GM13976 (cell line): ENCODE results near the gene CANX.

ENCODE experiments used
- DNase-seq: peaks from one replicate; pipeline ENCODE4 v3.0.0; 2012; ENCODE audit warnings: low spot score
- CTCF ChIP-seq: IDR thresholded peaks from 2 replicates; pipeline ENCODE4 v1.5.1; 2012; ENCODE audit warnings: borderline replicate concordance, mild to moderate bottlenecking; ENCODE audit not compliant: insufficient read depth; ENCODE audit errors: extremely low read depth, missing control alignments, control extremely low read depth
- in situ Hi-C: fragments of 300-500 bp; cut with MboI; formaldehyde crosslinking; loops from one replicate; pipeline ENCODE4 v1.12.0; 2022; ENCODE audit warnings: low sequenced_read_pairs, mixed read lengths, inconsistent platforms; ENCODE audit not compliant: unreplicated experiment

The CANX gene

GRCh38 chr5:179762079-179762780 lies 63.5 kb downstream of the CANX start:
- peak; percentile 55 for DNase-seq
- in situ Hi-C loops: no loop called here
- TF ChIP-seq CTCF: no peak

- no peak for DNase-seq
- in situ Hi-C loops: no loop called here
Measured at GRCh38 chr5:179762781-179763176, 64.0 kb downstream of the CANX start.

GRCh38 chr5:179763215-179763945 lies 64.6 kb downstream of the CANX start:
- in situ Hi-C loops: no loop called here
- DNase-seq: peak; percentile 79
- peak; percentile 80 for TF ChIP-seq CTCF

More at GRCh38 chr5:179762781-179763176, 64.0 kb downstream of the CANX start:
- no peak for TF ChIP-seq CTCF

- in situ Hi-C loops: no loop called here
- TF ChIP-seq CTCF: no peak
- DNase-seq: no peak
Measured at GRCh38 chr5:179764056-179764455, 65.3 kb downstream of the CANX start.

GRCh38 chr5:179765400-179765799 lies 66.6 kb downstream of the CANX start:
- no peak for DNase-seq
- TF ChIP-seq CTCF: no peak
- in situ Hi-C loops: no loop called here

GRCh38 chr5:179766021-179766725 lies 67.4 kb downstream of the CANX start:
- in situ Hi-C loops: no loop called here
- TF ChIP-seq CTCF: no peak
- DNase-seq: no peak
